Parathyroid adenoma (tissue), 2 donors: ENCODE results near the gene MIB2.

Experiments used
- H2AFZ ChIP-seq: fragments of 300-600 bp; sonication (generic); one replicate; pipeline ENCODE4 v1.7.0; 2017; ENCODE audit warnings: antibody characterized with exemption, mild to moderate bottlenecking
- H3K27ac ChIP-seq: fragments of 300-600 bp; sonication (generic); one replicate; pipeline ENCODE4 v1.7.0; 2017
- H3K27me3 ChIP-seq: fragments of 300-600 bp; sonication (generic); one replicate; pipeline ENCODE4 v1.7.0; 2017; ENCODE audit warnings: low read length; ENCODE audit not compliant: control insufficient read depth, insufficient read depth
- H3K36me3 ChIP-seq: fragments of 300-600 bp; sonication (generic); one replicate; pipeline ENCODE4 v1.7.0; 2017; ENCODE audit warnings: low read length; ENCODE audit not compliant: control insufficient read depth, insufficient read depth
- H3K4me1 ChIP-seq: fragments of 300-600 bp; sonication (generic); one replicate; pipeline ENCODE4 v1.7.0; 2017; ENCODE audit warnings: control low read depth
- H3K4me2 ChIP-seq: fragments of 300-600 bp; sonication (generic); one replicate; pipeline ENCODE4 v1.7.0; 2017; ENCODE audit warnings: low read length
- H3K4me3 ChIP-seq: fragments of 300-600 bp; sonication (generic); one replicate; pipeline ENCODE4 v1.7.0; 2017; ENCODE audit warnings: low read depth, low read length
- H3K79me2 ChIP-seq: fragments of 300-600 bp; sonication (generic); one replicate; pipeline ENCODE4 v1.7.0; 2017; ENCODE audit warnings: control low read depth
- H3K9ac ChIP-seq: fragments of 300-600 bp; sonication (generic); one replicate; pipeline ENCODE4 v1.7.0; 2017; ENCODE audit warnings: mild to moderate bottlenecking
- H3K9me3 ChIP-seq: fragments of 300-600 bp; sonication (generic); one replicate; pipeline ENCODE4 v1.7.0; 2017; ENCODE audit warnings: low read length; ENCODE audit not compliant: control insufficient read depth
- TF ChIP-seq, protein P1 (sequence below): fragments of 300-600 bp; sonication (generic); IDR thresholded peaks from one replicate; pipeline ENCODE4 v1.7.0; 2017; ENCODE audit warnings: antibody characterized with exemption, mild to moderate bottlenecking
- donor health status: primary hyperparathyroidism.

MIB2 gene

DNA sequence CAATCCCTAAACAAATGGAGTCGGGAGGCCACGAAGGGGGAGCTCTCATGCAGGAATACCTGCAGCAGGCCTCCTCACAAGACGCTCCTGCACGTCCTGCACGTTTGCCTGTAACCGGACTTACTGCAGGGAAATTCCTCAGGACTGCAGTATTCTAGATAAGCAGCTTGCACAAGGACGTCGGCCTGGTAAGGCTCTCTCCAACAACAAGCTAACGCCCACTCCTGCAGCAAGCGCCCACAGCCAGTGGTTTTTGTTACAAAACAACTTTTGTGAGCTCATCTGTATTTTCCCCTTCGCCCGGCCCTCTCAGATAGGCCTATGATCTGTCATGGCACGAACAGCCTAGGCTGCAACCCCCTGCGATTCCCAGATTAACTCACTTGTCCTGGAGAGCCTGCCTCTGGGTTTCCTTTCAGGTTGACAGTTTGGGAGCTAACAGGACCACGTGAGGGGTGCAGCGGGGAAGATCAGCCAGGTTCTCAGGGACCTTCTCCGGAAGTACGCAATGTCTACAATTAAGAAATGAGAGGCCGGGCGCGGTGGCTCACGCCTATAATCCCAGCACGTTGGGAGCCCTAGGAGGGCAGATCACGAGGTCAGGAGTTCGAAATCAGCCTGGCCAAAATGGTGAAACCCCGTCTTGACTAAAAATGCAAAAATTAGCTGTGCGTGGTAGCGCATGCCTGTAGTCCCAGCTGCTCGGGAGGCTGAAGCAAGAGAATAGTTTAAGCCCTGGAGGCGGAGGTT, 921 bp upstream of the MIB2 start:
- Histone ChIP-seq H3K27ac (peak overlapping the region; percentile 99), H2AFZ (peak overlapping the region; percentile 77), H3K9me3 (no peaks in the 10 kb centered on the region), H3K9ac (no peak overlapping the region), H3K79me2 (peaks cover 2% of the 10 kb centered on the region), H3K27me3 (no peaks in the 10 kb centered on the region), H3K4me1 (no peaks in the 10 kb centered on the region), H3K4me2 (peak overlapping the region; percentile 90), H3K36me3 (no peaks in the 10 kb centered on the region), H3K4me3 (peak overlapping the region; percentile 100)
- TF ChIP-seq, protein P1, sequence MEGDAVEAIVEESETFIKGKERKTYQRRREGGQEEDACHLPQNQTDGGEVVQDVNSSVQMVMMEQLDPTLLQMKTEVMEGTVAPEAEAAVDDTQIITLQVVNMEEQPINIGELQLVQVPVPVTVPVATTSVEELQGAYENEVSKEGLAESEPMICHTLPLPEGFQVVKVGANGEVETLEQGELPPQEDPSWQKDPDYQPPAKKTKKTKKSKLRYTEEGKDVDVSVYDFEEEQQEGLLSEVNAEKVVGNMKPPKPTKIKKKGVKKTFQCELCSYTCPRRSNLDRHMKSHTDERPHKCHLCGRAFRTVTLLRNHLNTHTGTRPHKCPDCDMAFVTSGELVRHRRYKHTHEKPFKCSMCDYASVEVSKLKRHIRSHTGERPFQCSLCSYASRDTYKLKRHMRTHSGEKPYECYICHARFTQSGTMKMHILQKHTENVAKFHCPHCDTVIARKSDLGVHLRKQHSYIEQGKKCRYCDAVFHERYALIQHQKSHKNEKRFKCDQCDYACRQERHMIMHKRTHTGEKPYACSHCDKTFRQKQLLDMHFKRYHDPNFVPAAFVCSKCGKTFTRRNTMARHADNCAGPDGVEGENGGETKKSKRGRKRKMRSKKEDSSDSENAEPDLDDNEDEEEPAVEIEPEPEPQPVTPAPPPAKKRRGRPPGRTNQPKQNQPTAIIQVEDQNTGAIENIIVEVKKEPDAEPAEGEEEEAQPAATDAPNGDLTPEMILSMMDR, result no peak

DNA sequence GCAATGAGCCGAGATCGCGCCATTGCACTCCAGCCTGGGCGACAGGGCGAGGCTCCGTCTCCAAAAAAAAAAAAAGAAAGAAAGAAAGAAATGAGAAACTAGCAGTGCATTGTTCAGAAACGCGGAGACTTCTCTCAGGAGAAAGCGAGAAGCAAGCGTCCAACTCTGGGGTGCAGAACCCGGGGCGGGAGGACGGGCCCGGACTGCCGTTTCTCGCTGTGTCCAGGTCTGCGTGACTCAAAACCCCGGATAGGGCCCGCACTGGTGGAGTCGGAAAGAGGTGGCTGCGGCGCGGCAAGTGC, 395 bp upstream of the MIB2 start:
- no peaks in the 10 kb centered on the region for H3K27me3 ChIP-seq
- peak overlapping the region; percentile 99 for H3K27ac ChIP-seq
- H3K4me3 ChIP-seq, result peak overlapping the region; percentile 100
- TF ChIP-seq, protein P1, result no peak
- no peak overlapping the region for H3K9ac ChIP-seq
- H3K36me3 ChIP-seq, result no peaks in the 10 kb centered on the region
- peak overlapping the region; percentile 77 for H2AFZ ChIP-seq
- no peaks in the 10 kb centered on the region for H3K4me1 ChIP-seq
- peak overlapping the region; percentile 90 for H3K4me2 ChIP-seq
- peaks cover 2% of the 10 kb centered on the region for H3K79me2 ChIP-seq
- no peaks in the 10 kb centered on the region for H3K9me3 ChIP-seq

GRCh38 chr1:1616045-1616790, 918 bp downstream of the MIB2 start:
- Histone ChIP-seq H3K4me1 (no peaks in the 10 kb centered on the region), H3K27me3 (no peaks in the 10 kb centered on the region), H3K4me3 (peak overlapping the region; percentile 100), H3K27ac (peak overlapping the region; percentile 99), H3K9ac (no peak overlapping the region), H3K79me2 (peaks cover 2% of the 10 kb centered on the region), H3K9me3 (no peaks in the 10 kb centered on the region), H3K4me2 (peak overlapping the region; percentile 89), H3K36me3 (no peaks in the 10 kb centered on the region), H2AFZ (peak overlapping the region; percentile 58)
- TF ChIP-seq, protein P1, result no peak

DNA sequence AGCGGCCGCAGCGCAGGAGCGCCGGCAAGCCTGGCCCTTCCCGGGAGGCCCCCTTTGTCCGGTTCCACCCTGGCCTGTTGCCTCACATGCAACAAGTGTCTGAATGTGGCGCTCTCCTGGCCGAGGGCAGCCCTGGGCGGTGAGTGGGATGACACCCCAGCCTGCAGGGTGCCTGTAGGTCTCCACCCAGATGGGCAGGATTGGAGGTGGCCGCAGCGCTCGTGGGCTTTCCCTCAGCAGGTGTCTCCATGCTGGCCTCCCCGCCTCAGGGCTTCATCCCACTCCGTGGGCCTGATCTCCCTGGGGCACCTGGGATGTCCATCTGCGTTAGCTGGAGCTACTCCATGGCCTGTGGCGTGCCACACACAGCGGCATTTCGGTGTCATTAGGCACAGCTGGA, 1.5 kb downstream of the MIB2 start:
- Histone ChIP-seq H3K27ac (no peak overlapping the region), H3K27me3 (no peaks in the 10 kb centered on the region), H3K79me2 (peaks cover 2% of the 10 kb centered on the region), H3K9ac (no peak overlapping the region), H3K36me3 (no peaks in the 10 kb centered on the region), H3K9me3 (no peaks in the 10 kb centered on the region), H3K4me1 (no peaks in the 10 kb centered on the region), H3K4me2 (peak overlapping the region; percentile 89), H3K4me3 (peak overlapping the region; percentile 100), H2AFZ (no peak overlapping the region)
- TF ChIP-seq, protein P1, result no peak
